Left hindlimb (tissue), 1 donor: ENCODE measurements around the gene RPS27A.
A peak's percentile ranks its signal among the peaks of the same experiment; 100 is the strongest.
"Not testable (repeated sequence)": the region's sequence is repeated elsewhere in the genome, so short reads cannot be mapped to it uniquely, and the experiment has no call there.

ENCODE experiments used
- DNase-seq: peaks from one replicate; pipeline ENCODE4 v3.0.0-alpha.2; 2018

Gene RPS27A

GRCh38 chr2:55232084-55232862 lies at the start of gene RPS27A, which contains the start of gene CLHC1:
RPS27A (plus strand) TSS chr2:55232688; CDS start chr2:55232825, 137 bp downstream.
CLHC1 (minus strand) TSS chr2:55232293; CDS start chr2:55222411, 9,882 bp downstream.
- peak; percentile 94 for DNase-seq

- not testable (repeated sequence) for DNase-seq
Observed at GRCh38 chr2:55186837-55187236, 45.7 kb upstream of the RPS27A start.

- not testable (repeated sequence) for DNase-seq
Observed at GRCh38 chr2:55191888-55192287, 40.6 kb upstream of the RPS27A start.

- no peak for DNase-seq
Observed at GRCh38 chr2:55196526-55196925, 36.0 kb upstream of the RPS27A start.

GRCh38 chr2:55200416-55200815 lies 32.1 kb upstream of the RPS27A start:
- DNase-seq: no peak

- DNase-seq: no peak
Observed at GRCh38 chr2:55204536-55204935, 28.0 kb upstream of the RPS27A start.

- no peak for DNase-seq
Observed at GRCh38 chr2:55204950-55205349, 27.5 kb upstream of the RPS27A start.

GRCh38 chr2:55213822-55214221 lies 18.7 kb upstream of the RPS27A start:
- DNase-seq: no peak

- no peak for DNase-seq
Observed at GRCh38 chr2:55223958-55224760, 8.3 kb upstream of the RPS27A start.

GRCh38 chr2:55224761-55225261 lies 7.7 kb upstream of the RPS27A start:
- no peak for DNase-seq

- DNase-seq: no peak
Observed at GRCh38 chr2:55225481-55226020, 6.9 kb upstream of the RPS27A start.

- not testable (repeated sequence) for DNase-seq
Observed at GRCh38 chr2:55227437-55228225, 4.9 kb upstream of the RPS27A start.

GRCh38 chr2:55228226-55228563 lies 4.3 kb upstream of the RPS27A start:
- no peak for DNase-seq

- DNase-seq: no peak
Observed at GRCh38 chr2:55229221-55229620, 3.3 kb upstream of the RPS27A start.

- DNase-seq: no peak
Observed at GRCh38 chr2:55230551-55230950, 1.9 kb upstream of the RPS27A start.

GRCh38 chr2:55231546-55232083 lies 873 bp upstream of the RPS27A start:
- DNase-seq: no peak

- DNase-seq: peak; percentile 36
Observed at GRCh38 chr2:55232863-55233657, 572 bp downstream of the RPS27A start.

GRCh38 chr2:55233658-55233940 lies 1.1 kb downstream of the RPS27A start:
- no peak for DNase-seq

- DNase-seq: no peak
Observed at GRCh38 chr2:55235724-55236538, 3.4 kb downstream of the RPS27A start.

GRCh38 chr2:55236992-55237543 lies 4.6 kb downstream of the RPS27A start:
- DNase-seq: no peak
